ENCODE measurements around the gene CFL1.
A peak's percentile ranks its signal among the peaks of the same experiment; 100 is the strongest.

Gene CFL1

GRCh38 chr11:65829459-65829858 lies 28.5 kb downstream of the CFL1 start:
- DNase-seq = no peak

DNA sequence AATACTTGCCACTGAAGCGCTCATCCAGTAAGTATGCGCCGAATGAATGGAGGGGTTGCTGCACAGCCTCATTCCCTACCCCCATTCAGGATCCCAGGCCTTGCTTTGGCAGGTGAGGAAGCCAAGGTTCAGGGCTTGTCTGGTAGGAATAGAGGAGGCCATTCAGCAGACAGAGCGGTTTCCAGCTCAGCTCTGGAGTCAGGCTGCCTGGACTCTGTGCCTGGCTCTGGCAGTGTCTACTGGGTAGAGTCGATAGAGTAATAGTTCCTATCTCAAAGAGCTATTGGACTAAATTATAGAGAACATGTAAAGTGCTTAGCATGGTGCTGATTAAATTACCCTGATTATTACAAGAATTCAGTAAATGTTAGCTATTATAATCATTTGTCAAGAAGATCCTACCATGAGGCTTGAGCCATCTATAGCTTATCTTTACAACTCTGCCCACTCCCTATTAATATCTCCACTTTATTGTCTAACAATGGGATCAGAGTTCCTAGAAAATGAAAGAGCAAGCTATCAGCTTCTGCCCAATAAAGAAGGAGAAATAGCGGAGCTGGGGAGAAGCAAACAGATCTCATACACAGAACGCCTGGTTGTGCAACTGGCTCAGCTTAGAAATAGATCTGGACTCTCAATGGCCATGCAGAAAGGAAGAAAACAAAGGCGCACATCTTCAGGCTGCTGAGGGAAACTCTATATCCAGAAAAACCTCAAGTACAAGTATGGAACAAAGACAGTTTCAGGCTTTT lies 30.8 kb downstream of the CFL1 start:
- DNase-seq = no peak

GRCh38 chr11:65822776-65823528 lies 35.0 kb downstream of the CFL1 start:
- no peak for DNase-seq

GRCh38 chr11:65821107-65821506 lies 36.9 kb downstream of the CFL1 start:
- DNase-seq = no peak

GRCh38 chr11:65817835-65818680 lies 39.9 kb downstream of the CFL1 start:
- peak; percentile 95 for DNase-seq

DNA sequence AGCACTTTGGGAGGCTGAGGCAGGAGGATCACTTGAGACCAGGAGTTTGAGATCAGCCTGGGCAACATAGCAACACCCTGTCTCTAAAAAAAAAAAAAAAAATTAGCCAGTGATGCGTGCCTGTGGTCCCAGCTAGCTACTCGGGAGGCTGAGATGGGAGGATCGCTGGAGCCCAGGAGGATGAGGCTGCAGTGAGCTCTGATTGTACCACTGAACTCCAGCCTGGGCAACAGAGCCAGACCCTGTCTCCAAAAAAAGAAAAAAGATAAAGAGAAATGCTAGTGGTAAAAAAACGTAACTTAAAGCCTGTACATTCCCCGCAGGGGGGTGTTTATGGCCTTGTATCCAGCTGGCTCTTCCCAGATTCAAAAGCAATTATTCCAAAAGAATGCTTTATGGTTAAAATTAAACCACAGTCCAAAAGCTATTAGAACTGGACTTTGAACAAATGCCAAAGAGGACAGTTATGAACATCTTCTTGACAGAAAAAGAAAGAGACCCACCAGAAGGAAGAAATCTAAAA lies 40.6 kb downstream of the CFL1 start:
- DNase-seq = no peak

DNA sequence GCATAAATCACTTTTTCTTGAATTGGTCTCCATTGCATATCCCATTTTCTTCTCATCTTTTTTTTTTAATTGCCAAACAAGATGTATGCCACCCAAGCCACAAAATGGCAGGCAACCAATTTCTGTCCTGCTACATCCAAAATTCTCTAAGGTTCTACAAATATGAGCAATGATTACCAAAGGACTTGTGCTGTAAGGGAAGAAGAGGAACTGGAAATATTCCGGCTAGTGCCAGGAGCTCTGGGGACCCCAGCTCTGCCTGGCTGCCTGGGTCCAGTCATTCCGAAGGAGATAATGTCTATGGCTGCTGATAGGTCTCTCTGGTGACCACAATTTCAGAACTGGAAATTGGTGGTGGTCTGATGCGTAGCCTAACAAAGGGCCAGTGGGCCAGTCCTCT lies 41.3 kb downstream of the CFL1 start:
- DNase-seq = no peak

DNA sequence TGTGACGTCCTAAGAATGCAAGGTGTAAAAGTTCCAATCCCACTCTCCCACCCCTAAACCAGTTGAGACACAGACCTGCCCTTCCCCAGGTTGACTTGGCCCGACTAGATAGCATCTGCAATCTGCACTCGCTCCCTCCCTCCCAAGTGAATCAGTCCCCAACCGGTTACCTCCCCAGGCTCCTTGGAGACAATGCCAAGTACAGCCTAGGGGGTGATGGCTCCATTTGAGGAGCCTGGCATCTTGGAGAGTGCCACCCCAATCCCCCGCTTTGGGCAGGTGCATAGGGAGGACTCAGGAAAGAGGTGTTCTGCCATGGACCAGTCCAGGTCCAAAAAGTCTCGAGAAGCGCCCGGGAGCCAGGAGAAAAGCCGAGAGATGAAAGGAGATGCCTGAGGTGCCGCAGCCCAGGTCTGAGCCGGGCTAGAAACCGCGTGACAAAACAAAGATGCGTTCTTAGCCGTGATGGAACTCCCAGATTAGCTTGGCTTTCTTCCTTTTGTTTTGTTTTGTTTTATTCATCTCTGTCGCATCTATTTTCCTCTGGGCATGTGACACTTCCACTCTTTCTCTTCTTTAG lies 42.9 kb downstream of the CFL1 start:
- DNase-seq = no peak

DNA sequence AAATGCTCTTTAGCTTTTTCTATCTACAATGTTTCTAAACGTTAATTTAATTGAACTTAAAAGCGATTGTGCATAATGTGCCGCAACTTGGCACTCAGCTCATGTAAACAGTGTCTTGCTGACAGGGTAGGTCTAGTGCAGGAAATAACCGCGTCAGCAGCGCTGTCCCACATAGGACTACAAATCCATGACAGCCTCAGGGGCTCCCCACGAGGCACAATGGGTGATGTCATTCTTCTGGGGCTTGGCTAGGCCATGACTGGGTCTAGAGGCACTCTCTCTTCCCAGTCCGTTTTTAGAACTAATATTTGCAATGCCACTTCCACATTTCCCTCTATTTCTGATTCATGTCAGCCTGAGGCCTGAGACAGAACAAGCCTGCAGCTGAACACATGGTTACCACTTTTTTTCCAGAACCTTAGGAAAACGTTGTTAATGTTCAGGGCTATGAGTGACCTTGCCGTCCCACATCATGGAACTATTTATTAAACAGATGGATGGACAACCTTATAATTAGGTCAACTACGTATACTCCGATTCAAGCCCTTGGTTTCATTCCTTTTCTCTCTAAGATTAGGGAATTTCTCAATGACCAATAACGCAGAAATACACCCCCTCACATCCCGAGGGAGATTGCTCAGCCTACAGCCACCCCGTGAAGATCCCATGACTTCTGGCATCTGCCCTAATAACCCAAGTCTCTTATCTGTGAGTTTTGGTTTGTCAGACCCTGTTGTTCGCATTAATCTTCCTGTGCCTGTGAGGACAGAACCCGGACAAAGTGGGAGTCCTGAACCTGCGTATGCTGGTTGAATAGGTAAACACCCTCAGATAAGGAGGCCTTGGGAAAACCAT lies 43.6 kb downstream of the CFL1 start:
- DNase-seq = no peak

- no peak for DNase-seq
Measured at GRCh38 chr11:65811764-65812475, 46.1 kb downstream of the CFL1 start.

DNA sequence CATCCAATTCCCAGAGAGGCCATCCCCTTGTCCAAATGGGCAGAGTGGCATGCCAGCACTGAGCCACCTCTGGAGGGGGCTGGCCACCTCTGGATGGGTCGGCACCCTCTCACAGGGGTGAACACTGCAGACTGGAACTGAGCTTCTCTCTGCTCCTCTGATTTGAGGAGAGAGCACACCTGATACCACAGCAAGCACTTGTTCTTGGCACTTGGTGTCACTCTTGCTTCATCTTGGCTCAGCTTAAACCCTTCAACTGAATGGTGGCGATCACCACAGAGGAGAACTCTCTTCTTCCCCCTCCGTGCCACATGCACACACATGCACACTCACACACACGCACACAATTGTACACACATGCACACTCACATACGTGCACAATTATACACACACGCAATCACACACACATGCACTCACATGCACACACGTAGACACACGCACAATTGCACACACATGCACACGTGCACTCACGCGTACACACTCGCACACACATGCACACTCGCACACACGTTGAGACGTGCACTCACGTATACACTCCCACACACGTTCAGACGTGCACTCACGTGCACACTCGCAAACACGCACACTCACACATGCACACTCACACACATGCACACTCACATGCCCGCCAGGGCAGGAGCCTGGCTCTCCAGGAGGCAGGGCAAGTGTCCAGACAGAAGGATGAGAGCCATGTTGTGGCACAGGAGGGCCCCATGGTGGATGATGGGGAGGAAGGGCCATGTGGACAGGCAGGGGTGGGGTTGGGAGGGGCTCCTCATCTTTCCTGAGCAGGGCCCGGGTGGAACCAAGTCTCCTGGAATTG lies 47.7 kb downstream of the CFL1 start:
- DNase-seq = no peak

DNA sequence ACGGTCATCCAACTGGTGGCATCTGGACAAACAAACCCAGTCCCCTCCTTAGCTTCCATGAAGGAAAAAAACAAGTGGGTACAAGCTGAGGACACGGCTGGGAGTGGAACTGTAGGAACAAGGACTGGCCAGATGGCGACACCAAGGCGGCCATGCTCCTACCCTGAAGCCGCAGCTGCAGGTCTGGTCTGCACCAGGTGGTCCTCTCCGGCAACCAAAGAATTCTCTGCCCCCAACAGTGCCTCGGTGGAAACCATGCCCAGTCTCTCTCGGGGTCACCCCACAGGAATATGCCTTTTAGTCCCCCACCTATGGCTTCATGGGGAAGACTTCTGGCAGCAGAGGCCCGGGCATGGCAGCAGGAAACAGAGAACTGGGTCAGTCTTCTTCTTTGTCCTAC lies 48.5 kb downstream of the CFL1 start:
- no peak for DNase-seq

DNA sequence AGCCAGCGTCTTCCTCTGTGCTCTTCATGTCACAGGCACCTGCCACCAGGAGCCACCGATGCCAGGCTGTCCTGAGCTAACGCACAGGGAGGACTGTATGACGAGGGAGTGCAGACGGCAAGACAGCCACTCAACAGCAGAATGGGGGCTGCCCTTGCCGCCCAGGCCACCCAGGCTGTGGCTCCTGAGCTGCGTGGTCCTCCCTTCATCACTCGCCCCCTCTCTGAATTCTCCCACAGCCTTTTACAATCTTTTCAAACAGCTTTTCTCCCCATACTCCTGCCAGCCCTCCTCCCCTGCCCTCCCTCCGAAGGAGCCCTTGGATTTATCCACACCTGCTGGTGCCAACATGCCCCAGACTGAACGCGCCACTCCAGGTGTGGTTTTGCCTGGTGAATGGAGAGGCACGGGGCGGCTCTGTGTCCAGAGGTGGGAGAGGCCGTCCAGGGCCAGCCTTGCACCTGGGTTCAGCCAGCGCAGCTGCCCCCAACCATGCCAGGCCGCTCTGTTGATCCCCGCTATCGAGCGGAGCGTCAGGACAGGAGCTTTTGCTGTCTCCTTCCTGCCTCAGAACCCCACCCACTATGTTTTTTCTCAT lies 49.1 kb downstream of the CFL1 start:
- DNase-seq = no peak

- no peak for DNase-seq
Measured at GRCh38 chr11:65806979-65807378, 51.0 kb downstream of the CFL1 start.
